Nephron (organoid): Measurements from ENCODE around the gene TMEM127.

ENCODE experiments used
- H3K27ac Mint-ChIP-seq, 3 experiments: 2 replicates each; pipeline ENCODE4 v1.8.0; 2020; ENCODE audit warnings: mixed read lengths in 3 of 3, mild to moderate bottlenecking in 2 of 3, moderate library complexity in 1 of 3
- H3K27me3 Mint-ChIP-seq: 2 replicates; pipeline ENCODE4 v1.8.0; 2021; ENCODE audit warnings: low read depth, mild to moderate bottlenecking, moderate library complexity, mixed read lengths
- H3K36me3 Mint-ChIP-seq: 2 replicates; pipeline ENCODE4 v1.8.0; 2020; ENCODE audit warnings: low read depth, mixed read lengths
- H3K4me1 Mint-ChIP-seq: 2 replicates; pipeline ENCODE4 v1.8.0; 2020; ENCODE audit warnings: mixed read lengths
- H3K4me3 Mint-ChIP-seq, 3 experiments: 2 replicates each; pipeline ENCODE4 v1.8.0; 2020; ENCODE audit warnings: mild to moderate bottlenecking in 3 of 3, mixed read lengths in 3 of 3, moderate library complexity in 2 of 3
- H3K9me3 Mint-ChIP-seq: 2 replicates; pipeline ENCODE4 v1.8.0; 2020; ENCODE audit warnings: mixed read lengths
- TF ChIP-seq, protein P1 (sequence below), 3 experiments: fragments of 200-600 bp; sonication (generic); IDR thresholded peaks; one replicate each; pipeline ENCODE4 v1.5.0; 2021; ENCODE audit warnings: antibody characterized with exemption in 3 of 3; ENCODE audit not compliant: unreplicated experiment in 3 of 3

The TMEM127 gene

DNA sequence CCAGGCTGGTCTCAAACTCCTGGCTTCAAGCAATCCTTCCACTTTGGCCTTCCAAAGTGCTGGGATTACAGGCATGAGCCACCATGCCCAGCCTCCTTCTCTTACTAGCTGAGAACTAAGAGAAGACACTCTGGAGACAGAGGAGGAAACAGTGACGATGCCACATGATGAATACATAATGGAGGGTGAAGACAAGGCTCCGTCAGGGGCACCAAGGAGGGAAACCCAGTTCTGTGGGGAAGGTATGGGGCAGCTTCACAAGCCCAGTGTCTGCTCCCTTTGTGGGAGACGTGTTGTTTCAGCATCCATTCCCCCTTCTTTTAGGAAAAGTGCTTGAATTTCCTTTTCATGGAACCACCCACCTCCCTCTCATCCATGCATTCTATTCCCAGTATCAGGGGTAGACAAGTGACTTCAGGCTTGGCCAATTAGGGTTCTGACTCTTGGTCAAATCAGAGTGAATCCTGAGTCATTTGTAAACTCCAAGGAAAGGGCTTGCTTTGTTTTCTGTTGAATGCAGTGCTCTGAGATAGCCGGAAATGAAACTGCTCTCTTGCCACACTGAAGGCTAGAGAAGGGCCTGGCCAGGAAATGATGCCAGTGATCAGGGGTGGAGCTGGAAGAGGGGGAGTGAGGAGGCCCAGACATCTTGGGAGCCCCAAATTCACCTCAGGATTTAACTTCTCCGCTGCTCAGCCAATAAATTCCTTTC lies 23.7 kb downstream of the TMEM127 start:
- TF ChIP-seq, protein P1, sequence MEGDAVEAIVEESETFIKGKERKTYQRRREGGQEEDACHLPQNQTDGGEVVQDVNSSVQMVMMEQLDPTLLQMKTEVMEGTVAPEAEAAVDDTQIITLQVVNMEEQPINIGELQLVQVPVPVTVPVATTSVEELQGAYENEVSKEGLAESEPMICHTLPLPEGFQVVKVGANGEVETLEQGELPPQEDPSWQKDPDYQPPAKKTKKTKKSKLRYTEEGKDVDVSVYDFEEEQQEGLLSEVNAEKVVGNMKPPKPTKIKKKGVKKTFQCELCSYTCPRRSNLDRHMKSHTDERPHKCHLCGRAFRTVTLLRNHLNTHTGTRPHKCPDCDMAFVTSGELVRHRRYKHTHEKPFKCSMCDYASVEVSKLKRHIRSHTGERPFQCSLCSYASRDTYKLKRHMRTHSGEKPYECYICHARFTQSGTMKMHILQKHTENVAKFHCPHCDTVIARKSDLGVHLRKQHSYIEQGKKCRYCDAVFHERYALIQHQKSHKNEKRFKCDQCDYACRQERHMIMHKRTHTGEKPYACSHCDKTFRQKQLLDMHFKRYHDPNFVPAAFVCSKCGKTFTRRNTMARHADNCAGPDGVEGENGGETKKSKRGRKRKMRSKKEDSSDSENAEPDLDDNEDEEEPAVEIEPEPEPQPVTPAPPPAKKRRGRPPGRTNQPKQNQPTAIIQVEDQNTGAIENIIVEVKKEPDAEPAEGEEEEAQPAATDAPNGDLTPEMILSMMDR (IDR thresholded peaks at IDR 0.05; ENCODE audit: unreplicated experiment in 3 of 3), result no peak
- Mint-ChIP-seq H3K27me3 (no peaks in the 10 kb centered on the region), H3K4me1 (peaks cover 23% of the 10 kb centered on the region), H3K36me3 (peaks cover 4% of the 10 kb centered on the region), H3K27ac (no peak overlapping the region), H3K4me3 (no peak overlapping the region), H3K9me3 (no peaks in the 10 kb centered on the region)

DNA sequence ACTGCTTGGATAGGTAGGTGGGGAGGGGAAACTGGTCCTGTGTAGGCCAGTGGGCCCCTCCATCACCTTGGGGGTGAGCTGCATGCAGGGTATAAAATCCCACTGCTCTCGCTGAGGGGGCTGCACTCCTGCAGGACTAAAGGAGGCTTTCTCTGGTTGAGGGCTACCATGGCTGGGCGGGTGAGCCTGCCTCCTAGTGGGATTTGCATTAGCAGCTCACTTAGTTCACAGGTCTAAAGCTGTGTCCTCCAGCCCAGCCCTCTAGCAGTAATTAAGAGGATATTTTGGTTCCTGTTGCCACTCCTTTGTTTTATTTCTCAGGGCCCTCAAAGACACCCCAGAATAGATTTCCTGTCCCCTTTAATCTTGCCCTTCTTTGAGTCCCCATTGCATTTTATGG lies 24.6 kb downstream of the TMEM127 start:
- Mint-ChIP-seq H3K27ac (no peak overlapping the region), H3K36me3 (peaks cover 4% of the 10 kb centered on the region), H3K27me3 (no peaks in the 10 kb centered on the region), H3K9me3 (no peaks in the 10 kb centered on the region), H3K4me3 (no peak overlapping the region), H3K4me1 (peaks cover 19% of the 10 kb centered on the region)
- TF ChIP-seq, protein P1 (IDR thresholded peaks at IDR 0.05; ENCODE audit: unreplicated experiment in 3 of 3), result no peak

DNA sequence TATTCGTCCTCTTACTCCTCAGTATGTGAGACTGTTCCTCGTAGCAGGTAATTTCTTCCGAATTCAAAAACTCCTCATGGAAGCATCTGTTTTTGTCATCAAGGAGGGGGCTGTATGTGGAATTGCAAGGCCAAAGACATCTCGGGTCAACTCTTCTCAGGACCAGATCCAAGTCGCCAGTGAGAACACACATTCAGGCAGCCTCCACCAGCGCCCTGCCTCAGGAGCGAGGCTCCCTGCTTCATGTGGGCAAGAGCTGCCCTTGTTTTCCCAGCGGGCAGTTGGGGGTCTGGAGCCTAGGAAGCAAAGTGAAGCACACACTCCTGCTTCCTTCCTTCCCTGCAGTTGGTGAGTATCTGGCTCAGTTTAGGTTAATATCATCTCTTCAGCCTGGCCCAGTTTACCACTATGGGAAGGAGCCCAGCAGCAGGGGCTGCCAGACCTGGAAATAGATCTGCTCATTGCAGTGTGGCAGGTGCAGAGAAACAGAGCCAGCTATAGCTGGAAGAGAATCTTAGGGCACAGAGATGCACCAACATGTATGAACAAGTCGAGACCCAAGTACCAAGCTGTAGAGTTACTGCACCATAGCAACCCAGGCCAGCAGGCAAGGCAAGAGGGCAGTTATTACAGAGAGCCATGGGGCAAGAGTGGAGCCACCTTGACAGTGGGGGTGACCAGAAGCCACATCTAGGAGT lies 25.3 kb downstream of the TMEM127 start:
- no peak overlapping the region for H3K4me3 Mint-ChIP-seq
- H3K9me3 Mint-ChIP-seq, result no peaks in the 10 kb centered on the region
- peaks cover 19% of the 10 kb centered on the region for H3K4me1 Mint-ChIP-seq
- TF ChIP-seq, protein P1 (IDR thresholded peaks at IDR 0.05; ENCODE audit: unreplicated experiment in 3 of 3), result no peak
- H3K27ac Mint-ChIP-seq, result no peak overlapping the region
- H3K27me3 Mint-ChIP-seq, result no peaks in the 10 kb centered on the region
- no peaks in the 10 kb centered on the region for H3K36me3 Mint-ChIP-seq

DNA sequence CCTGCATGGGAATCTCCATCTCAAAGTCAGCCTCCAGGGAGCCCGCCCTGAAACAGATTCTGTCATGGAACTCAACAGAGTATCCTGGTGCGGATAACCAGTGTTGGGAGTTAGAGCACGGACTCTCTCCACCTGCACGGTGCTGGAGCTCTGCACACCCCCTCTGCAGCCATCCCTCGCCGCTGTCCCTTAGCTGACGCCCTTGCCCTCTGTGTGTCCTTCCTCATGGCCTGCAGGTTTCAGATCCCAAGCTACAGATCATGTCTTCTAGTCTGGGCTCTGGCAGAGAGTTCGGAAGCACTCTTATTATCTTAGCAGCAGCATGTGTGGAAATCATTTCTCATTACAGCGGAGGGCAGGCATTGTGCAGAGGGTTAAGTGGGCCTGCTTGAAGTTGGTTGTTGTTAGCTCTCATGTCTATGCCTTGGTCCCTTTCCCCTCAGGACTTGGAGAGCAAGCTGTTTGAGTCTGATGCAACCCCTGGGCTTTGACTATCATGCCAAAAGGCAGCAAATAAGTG lies 26.0 kb downstream of the TMEM127 start:
- TF ChIP-seq, protein P1 (IDR thresholded peaks at IDR 0.05; ENCODE audit: unreplicated experiment in 3 of 3), result no peak
- Mint-ChIP-seq H3K9me3 (no peaks in the 10 kb centered on the region), H3K4me3 (no peak overlapping the region), H3K27ac (no peak overlapping the region), H3K36me3 (no peaks in the 10 kb centered on the region), H3K4me1 (peaks cover 19% of the 10 kb centered on the region), H3K27me3 (no peaks in the 10 kb centered on the region)

DNA sequence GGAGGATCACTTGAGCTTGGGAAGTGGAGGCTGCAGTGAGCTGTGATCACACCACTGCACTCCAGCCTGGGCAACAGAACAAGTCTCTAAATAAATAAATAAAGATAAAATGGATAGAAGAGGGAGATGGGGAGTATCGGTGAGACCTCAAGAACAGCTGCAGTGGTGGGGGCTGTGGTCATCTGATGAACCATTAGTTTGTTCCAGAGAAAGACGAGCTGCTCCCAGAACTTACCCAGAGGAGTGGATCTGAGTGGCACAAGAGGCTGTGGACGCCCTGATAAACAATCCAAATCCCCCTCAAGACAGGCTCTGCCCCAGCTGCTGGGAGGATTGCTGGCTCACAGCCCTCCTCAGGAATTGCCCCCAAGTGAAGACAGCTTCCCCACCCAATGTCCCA lies 26.7 kb downstream of the TMEM127 start:
- Mint-ChIP-seq H3K36me3 (no peaks in the 10 kb centered on the region), H3K4me1 (peaks cover 19% of the 10 kb centered on the region), H3K9me3 (no peaks in the 10 kb centered on the region), H3K4me3 (no peak overlapping the region), H3K27ac (no peak overlapping the region), H3K27me3 (no peaks in the 10 kb centered on the region)
- TF ChIP-seq, protein P1 (IDR thresholded peaks at IDR 0.05; ENCODE audit: unreplicated experiment in 3 of 3), result no peak
